ENCODE data around the gene AOPEP.

Gene AOPEP

DNA sequence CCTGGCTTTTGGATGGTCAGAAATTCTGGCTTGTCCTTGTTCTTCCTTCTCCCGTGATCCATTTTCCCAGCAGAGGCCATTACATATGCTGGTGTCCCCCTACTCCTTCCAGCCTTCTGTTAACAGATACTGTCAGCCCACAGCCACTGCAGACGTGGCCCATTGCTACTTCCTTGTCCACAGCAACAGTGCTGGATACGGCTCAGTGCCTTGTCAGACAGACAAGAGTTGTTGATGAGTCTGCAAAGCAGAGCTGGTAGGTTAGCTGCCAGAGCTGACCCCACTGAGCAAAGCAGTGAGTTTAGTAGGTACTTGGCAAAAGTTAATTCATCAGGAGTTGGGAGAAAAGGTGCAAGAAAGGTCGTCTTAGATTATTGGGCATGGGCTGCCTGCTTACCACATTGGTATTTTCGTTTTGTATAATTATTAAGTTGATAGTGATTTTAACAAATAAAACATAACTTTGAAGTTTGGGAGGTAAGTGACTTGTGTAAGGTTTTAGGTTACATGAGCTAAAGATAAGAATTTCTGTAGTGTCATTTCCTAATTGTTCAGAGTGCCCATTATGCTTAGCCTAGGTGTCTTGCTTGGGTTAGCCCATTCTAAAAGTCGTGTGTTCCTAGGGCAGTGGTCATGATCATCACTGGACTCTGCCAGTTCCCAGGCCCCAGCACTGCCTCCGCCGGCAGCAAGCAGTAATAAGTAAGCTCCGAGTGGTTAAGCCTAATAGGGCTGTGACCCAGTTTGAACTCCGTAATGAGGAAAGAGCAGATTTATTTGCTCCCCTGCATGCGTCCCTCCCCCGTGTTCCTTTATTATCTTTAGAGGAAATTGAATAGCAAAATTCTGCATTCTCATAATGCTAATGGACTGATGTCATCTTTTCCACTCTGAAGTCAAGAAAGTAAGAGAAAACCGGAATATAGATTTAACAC lies 299.0 kb downstream of the AOPEP start:
- DNase-seq: no peak

DNA sequence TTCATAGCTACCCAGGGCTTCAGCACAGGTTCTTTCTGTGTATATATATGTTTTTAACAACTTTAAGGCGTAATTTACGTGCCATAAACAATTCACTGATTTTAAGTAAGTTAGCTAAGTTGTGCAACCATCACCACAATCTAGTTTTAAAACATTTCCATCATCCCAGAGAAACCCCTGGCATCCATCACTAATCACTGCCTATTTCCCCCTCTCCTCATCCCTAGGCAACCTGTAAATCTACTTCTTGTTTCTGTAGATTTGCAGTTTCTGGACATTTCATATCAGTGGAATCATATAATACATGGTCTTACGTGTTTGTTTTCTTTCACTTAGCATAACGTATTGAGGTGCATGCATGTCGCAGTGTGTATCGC lies 299.6 kb downstream of the AOPEP start:
- DNase-seq: no peak

DNA sequence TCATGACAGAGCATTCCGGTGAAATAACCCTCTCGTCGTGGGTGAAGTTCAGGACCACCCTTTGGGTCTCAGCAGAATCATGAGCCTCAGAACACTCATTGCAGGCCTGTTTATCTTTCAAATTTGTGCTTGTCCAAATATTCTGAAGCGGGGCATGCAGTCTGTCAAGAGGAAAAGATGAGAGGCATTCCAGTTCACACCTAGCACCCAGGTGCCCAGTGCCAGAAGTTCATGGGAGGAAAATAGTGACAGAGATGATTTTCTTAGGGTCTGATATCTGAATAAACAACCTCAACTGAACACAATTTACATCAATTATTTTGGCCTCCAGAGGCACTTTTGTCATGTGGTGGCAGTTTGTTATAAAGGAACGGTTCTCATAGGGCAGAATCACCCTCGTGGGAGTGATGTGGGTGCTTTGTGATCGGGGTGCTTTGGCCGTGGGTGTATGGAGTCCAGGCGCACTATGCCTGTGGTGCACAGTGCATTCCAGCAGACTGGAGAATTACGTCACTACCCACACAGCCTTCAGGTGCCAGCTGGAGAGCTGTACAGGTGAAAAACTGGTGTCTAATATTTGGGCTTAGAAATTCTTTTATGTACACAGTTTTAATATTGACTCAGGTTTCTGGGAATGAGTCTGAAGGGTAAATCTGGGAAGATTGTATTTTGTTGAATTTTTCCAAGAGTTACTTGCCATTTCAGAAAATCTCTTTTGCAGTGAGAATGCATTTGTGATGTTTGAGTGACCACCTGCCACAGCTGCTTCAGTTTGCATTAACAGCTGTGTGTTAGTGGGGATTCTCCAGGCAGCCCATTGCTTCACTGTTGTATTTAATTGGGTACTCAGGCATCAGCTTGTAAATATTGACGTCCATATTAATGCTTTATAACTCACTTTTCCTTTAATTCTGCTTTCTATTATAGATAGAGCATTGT lies 301.7 kb downstream of the AOPEP start:
- DNase-seq: no peak

DNA sequence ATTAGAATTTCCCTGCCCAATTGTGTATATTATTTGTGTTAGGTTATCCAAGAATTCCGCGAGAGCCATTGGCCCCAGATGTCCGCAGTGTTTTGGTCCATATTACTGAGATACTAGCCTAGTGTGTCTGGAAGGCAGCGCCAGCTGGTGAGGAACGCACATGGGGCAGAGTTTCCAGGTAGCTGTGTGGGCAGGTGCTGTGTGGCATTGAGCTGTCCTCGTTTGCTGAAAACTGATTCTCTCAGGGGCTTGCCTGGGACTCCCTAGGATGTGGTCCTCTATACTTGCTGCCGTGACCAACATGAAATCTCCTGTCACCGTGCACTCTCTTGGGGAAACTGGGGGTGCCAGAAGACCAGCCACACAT lies 302.3 kb downstream of the AOPEP start:
- DNase-seq: no peak

DNA sequence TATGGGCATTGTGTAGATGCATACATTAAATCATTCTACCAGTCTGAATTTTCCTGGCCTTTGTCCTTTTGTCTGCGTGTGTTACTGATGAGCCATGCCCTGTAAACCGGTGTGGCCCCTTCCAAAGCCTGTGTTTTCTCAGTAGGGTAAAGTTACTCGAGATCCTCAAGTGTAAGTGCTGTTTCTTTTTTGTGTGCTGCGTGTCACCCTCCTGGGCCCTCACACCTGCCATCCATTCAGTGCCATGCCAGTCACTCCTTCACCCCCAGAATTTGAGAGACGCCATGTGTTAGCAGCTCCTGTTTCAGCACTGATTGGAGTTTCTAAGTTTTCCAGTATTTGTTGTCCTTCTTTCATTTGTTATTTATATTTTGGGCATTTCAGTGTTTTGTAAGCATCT lies 302.8 kb downstream of the AOPEP start:
- DNase-seq: no peak

DNA sequence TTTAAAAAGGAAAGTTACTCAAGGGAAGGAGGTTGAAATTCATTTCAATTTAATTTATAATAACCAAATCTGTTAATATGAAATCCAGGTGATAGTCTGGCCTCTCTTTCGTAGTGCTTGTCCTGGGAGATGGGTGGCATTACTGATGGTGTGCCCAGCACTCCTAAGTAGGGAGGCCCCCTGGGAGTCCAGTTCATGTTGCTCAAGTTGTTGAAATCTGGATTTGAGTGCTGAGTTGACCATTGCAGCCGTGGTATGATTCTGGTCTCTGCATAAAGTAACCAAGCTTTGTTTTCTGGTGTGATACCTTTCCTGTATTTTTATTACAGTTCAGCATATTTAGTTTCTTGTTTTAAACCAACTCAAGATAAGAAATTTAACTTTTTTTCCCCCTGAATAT lies 303.2 kb downstream of the AOPEP start:
- DNase-seq: no peak

DNA sequence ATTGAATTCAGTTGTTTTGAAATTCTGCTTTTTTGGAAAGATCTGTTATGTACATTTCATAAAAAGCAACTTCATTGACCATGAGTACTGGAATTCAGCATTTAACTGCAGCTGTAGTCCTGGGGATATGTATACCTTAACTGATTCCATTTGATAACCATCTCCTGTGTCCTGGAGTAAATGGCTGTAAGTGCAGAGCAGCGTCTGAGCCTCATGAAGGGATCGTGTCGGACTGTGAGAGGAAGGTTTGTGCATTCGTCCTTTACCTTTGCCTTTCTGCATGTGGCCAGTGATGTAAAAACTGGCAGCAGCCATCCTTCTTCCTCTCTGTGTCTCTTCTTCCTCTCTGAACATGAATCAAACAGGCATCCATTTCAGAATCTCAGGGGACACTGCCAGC lies 303.8 kb downstream of the AOPEP start:
- DNase-seq: no peak

DNA sequence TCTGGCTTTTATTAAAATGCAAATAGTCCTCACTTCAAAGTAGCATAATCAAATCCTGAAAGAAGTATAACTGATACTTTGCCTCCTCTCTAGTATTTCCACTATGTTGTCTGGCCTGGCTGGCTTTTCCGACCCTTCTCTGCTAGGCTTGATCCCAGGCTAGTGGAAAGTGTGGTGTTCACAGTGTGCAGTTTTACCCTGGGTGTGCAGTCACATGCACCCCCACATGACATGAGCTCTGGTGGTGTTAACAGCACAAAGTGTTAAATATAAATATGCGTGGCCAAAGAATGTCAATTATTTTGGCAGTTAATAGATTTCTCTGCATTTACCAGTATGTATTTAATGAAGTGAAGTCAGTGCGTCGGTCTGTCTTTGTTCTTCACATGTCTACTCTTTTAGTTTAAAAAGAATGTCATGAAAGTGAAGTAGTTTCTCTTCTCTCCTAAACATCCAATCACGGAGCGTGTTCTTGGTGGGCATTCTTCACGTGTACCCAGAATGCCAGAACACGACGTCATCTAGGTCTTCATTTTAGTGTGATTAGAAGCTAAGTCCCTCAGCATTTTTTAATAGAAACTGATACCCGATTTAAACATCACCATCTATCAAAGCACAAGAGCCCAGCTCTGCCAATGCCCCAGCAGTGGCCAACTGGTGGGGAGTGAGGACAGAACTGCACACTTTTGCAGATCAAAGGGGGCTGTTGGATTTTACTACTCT lies 304.6 kb downstream of the AOPEP start:
- DNase-seq: no peak

DNA sequence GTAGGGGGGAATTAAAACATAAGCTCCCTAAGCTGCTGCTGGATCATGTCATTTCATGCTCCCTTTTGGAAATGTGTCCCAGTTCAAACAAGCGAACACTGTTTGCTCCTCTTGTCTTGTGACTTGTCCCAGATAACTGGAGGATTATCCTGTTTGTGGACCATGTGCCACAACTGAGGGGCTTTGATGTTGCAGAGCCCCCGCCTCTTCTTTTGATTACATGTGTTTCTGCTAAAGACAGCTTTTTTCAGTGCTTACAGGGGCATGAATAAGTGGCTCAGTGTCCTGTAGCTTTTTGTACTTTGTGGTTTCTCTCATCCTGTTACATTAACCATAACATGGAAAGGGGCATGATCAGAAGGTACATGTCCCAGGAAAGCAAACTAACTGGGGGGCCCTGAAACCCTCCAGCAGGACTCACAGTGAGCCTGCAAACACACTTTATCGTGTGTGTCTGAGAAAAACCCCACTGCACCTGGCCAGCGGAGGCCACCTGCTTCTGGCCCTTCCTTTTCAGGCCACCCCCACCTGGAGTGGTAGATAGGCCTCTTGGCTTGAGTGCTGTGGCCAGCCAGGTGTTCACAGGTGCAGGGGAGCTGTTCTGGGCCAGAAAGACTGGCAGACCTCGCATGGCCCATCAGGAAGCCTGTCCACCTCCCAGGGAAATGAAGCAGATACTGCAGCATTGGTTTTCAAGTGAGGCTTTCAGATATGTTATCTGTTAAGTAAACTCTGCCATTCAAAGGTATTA lies 305.4 kb downstream of the AOPEP start:
- DNase-seq: no peak

DNA sequence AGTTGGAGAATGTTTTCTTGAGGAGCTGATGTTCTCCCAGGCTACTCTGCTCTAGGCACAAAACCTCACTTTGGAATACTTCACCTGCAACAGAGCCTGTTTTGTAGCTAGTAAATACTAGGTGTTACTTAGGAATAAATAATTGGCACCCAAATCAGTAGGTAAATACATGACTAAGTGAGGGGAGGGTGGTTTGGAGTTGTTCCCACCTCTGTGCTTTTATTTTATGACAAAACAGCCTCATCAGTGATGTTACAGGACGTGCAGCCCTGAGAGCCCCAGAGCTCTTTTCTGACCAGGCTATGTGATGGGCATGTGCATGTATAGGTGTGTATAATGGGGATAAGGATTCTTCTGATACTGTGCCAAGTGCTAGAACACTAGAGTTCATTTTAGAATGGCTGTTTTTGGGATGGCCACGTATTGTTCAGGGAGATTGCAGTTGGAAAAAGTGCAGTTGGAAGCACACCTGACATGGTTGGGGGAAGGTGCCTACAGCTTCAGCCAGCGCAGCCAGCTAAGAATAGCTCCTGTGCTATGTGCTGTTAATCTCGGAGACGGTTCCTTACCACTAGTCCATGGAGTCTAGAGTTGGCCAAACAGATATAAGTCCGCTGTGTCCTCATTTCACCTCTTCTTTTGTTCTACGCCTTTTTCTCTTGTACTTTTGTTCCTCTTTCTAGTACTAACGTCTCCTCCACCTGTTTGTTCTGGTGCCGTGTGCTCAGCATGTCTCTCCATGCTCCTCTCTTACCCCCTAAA lies 306.3 kb downstream of the AOPEP start:
- no peak for DNase-seq

DNA sequence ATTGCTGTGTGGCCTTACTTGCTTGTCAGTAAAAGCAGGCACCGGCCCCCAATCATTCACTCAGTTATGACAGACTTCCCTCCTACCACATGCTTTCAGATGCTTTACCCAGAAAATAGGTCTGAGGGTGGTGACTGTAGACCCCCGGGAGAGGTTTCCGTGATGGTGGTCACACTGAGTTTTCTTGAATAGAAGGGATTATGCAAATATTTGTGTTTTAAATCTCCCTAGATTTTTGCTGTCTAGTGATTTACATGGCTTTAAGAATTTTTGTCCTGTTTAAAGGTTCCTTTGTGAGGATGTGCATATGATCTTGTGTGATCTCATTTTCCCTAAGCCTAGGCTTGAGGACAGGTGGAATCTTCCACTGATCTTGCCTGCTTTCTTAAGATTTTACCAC lies 309.3 kb downstream of the AOPEP start:
- DNase-seq: no peak

DNA sequence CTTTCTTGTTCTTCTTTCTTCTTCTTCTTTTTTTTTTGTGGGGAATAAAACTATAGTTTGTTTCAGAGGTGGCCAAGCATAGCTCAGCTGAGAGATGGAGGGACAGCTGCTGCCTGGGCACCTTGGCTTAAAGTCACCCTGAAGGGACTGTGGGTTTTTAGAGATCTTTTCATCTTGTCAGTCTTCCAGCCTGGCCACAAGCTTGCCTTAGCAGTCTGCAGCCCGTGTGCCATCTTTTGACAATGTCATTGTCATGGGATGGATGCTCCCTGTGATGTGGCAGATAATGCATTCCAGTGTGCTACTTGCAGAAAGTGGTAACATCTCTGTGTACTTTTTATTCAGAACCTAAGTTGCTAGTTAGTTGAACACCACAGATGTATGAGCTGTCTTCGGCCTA lies 310.2 kb downstream of the AOPEP start:
- DNase-seq: no peak

DNA sequence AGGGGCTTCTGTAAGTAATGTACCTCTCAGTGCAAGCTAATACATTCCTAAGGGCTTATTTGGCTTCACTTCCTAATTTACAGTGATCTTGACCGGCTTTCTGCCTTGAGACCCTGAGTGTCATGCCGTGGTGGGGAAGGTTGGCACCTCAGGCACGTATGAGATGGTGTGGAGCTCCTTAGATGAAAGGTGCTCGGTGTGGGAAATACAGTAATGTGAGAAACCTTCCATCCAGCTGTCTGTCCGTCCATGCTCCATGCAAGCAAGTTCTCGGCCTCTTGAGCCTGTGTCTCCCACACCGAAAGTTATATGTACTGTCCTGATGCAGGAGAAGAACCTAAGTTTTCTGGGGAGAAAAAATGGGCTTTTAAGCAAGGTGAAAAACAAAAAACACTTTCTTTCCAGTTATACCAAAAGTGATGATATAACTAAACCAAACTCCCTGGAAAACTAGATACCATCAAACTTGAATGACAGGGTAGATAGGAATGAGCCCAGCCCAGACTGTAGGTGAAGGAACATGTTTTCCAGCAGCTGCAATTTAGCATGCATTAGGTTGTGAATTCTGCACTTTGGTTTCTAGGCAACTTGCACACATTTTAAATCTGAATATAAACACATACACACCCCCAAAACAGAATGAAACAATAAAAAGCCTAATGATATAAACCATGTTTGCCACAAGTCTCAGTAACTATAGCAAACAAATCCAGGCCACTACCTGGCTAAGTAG lies 311.5 kb downstream of the AOPEP start:
- DNase-seq: no peak

DNA sequence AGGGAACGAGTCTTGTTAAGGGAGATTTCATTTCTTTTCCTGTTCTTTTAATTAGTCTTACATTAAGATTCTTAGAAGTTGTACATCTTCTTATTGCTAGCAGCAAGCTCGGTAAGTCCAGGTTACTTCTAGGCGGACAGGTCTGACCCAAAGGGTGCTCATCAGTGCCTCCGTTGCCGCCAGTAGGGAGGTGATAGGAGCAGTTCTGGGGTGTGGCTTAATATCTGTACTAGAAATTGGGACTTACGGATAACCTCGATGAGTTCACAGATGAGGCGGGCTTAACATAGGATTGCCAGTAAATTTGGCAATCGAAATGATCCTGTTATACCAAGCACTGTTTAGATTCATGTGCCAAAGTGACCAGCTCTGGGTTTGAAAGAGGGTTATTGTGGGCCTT lies 312.2 kb downstream of the AOPEP start:
- DNase-seq: no peak

DNA sequence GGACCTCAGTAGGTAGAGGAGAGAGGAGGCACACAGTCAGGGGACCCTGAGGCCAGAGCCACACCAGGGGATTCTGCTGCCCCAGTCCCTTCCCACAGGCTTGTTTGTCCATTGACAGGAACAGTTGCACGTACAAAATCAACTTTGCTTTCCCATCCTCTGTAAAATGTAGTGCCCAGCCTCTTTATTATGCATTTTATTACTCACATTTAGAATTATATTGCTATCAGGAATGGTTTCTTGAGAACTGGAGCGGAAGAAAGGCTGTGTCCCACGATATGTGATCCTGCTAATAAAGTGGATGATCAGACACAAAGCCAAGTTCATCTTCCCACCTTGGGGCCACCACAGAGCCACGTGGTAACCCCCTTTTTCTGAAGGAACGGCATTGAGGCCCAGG lies 313.6 kb downstream of the AOPEP start:
- DNase-seq: no peak

DNA sequence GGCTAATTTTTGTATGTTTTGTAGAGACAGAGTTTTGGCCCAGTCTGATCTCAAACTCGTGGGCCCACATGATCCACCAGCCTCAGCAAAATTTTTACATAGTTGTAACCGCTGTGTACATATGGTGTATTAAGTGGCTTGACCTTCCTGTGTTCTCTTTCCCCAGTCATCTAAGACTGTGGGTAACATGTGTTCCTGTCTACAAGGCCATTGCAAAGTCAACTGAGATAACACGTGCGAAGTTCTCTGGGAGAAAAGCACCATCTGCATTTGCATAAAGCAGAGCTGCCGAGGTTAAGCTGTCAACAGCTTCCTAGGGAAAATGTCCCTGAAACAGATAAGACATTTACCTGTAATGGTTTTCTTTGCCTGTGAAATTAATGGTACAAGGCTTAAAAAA lies 317.3 kb downstream of the AOPEP start:
- no peak for DNase-seq

DNA sequence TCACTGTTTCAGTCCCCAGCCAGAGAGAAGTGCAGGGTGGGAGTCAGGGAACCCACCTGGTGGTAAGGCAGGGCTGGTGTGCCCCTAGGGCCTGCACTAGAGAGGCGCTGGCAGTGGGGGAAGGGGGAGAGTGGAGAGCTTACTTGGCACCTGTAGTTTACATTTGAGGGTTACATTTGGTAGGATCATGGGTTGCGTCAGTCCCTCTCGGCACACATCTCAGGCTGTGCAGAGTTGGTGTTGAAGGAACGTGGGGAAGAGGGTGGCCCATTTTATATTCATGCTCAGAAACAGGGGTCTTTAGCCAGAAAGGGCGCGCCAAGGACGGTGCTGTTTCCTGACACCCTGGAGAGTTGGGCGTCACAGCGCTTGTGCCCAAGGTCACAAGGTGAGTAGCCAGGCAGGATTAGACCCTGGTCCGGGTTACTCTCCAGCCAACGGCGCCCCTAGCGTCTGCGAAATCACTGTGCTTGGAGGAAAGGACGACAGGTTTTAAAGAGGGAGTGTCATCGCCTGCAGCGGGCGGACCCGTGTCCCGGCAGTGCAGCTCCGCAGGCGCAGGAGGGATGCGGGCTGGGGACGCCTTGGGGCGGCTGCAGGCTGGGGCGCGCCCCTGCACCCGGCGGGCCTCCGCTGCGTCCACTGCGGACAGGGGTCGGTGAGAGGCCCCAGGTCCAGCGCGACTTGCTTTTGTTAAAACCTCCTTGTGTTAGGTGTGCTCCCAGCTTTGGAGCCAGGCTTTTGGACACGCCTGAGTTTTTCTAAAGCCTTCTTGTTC lies 318.4 kb downstream of the AOPEP start:
- DNase-seq: no peak

DNA sequence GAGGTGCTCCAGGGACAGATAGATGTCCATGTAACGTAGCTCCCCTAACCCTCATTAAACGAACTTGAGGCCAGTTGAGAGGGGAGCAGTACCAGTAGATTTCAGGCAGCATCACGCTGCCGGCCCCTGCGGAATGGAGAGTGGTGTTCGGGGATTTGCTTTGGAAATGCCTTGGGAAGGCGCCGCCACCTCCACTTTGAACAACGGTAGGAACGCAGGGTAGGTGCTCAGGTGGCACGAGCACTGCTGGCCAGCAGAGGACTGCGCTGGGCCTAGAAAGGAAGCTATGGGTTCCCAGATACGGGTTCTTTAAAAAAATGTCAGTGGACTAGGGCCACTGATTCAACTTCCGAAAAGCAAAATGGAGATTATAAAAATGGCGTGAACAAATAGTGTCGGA lies 319.3 kb downstream of the AOPEP start:
- DNase-seq: no peak

DNA sequence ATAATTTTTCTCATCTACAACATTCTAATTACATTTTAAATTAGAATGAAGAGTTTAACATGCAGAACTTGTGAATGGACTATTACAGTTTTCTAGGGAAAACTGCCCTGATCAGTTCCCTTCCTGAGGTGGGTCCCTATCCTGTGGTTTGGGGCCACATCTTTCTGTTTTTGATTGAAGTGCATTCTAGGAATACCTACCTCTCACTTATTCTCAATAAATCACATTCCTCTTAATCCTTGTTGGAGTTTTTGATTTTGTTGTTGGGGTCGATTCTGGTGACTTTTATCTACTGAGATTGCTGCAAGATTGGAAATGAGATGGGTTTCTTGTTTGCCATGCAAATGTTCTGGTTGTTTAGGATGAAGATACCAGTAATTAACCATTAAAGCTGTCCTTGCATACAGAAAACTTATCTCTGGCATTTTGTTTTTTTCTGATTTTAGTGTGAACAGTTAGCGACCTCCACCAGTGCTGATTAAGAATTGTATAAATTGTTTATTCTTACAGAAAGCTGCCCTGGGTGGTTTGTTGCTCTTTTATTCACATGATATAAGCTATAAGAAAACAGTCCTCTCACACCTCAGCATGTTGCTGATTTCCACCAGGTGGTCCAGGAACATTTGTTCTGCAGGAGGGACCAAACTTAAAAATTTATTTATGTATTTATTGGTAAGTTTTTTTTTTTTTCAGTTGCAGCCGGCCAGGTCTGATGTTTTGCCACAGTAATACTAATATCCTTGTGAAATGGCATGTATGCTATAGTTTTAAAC lies 321.1 kb downstream of the AOPEP start:
- no peak for DNase-seq
